HepG2 (cell line): ENCODE results near the gene ASGR1. TPM values are rescaled to one million over a fixed set of nuclear protein-coding genes. Genes with fewer than 3 reads are reported as not detected.

Experiments
- ARNT ChIP-seq: fragments of 450-650 bp; IDR thresholded peaks from 2 replicates; pipeline ENCODE4 v1.6.1; 2017
- ATAD3A ChIP-seq: sonication (generic); formaldehyde crosslinking; IDR thresholded peaks from 2 replicates; pipeline ENCODE4 v1.4.0; 2020; ENCODE audit warnings: missing genetic modification reagents
- ATF7-NPFF ChIP-seq: sonication (generic); formaldehyde crosslinking; IDR thresholded peaks from 2 replicates; pipeline ENCODE4 v1.8.1; 2023; ENCODE audit warnings: mild to moderate bottlenecking, low read depth, missing genetic modification reagents, moderate library complexity
- HNF1A ChIP-seq, 2 experiments: sonication (generic) in 1 of 2; formaldehyde crosslinking in 1 of 2; IDR thresholded peaks; 2 replicates each; pipeline versions ENCODE4 v1.4.0 to v1.6.1; 2016 to 2020; ENCODE audit warnings: borderline replicate concordance in 1 of 2, low read depth in 1 of 2, mild to moderate bottlenecking in 1 of 2, missing genetic modification reagents in 1 of 2
- IKZF1 ChIP-seq: fragments of 450-650 bp; IDR thresholded peaks from 2 replicates; pipeline ENCODE4 v1.7.1; 2016
- KAT2B ChIP-seq: fragments of 150-350 bp; IDR thresholded peaks from 2 replicates; pipeline ENCODE4 v1.6.1; 2014; ENCODE audit warnings: low read depth, low read length, borderline replicate concordance
- PHF20 ChIP-seq: sonication (generic); formaldehyde crosslinking; IDR thresholded peaks from 2 replicates; pipeline ENCODE4 v1.5.0; 2020; ENCODE audit warnings: mild to moderate bottlenecking, missing genetic modification reagents
- RAD51 ChIP-seq: fragments of 450-650 bp; IDR thresholded peaks from 2 replicates; pipeline ENCODE4 v1.6.1; 2016; ENCODE audit warnings: borderline replicate concordance
- RORA ChIP-seq: sonication (generic); formaldehyde crosslinking; IDR thresholded peaks from 2 replicates; pipeline ENCODE4 v1.5.0; 2020; ENCODE audit warnings: mild to moderate bottlenecking, missing genetic modification reagents, moderate library complexity
- SALL1 ChIP-seq: sonication (generic); formaldehyde crosslinking; IDR thresholded peaks from 2 replicates; pipeline ENCODE4 v1.8.0; 2022; ENCODE audit warnings: mild to moderate bottlenecking, missing genetic modification reagents
- TBP ChIP-seq: sonication (generic); formaldehyde crosslinking; IDR thresholded peaks from 2 replicates; pipeline ENCODE4 v1.5.0; 2020; ENCODE audit warnings: missing genetic modification reagents
- ZFP36 ChIP-seq: fragments of 150-350 bp; IDR thresholded peaks from 2 replicates; pipeline ENCODE4 v1.6.1; 2018; ENCODE audit warnings: borderline replicate concordance, low read length, low read depth; ENCODE audit not compliant: partially characterized antibody
- ZFP82 ChIP-seq: sonication (generic); formaldehyde crosslinking; IDR thresholded peaks from 2 replicates; pipeline ENCODE4 v1.5.1; 2020; ENCODE audit warnings: mild to moderate bottlenecking, missing genetic modification reagents, borderline replicate concordance
- ZNF205 ChIP-seq: IDR thresholded peaks from 2 replicates; pipeline ENCODE4 v1.6.1; 2018; ENCODE audit warnings: missing biosample characterization, missing genetic modification reagents
- ZNF460 ChIP-seq: sonication (generic); formaldehyde crosslinking; IDR thresholded peaks from 2 replicates; pipeline ENCODE4 v1.5.1; 2020; ENCODE audit warnings: missing genetic modification reagents, mild to moderate bottlenecking, borderline replicate concordance
- ZNF747 ChIP-seq: sonication (generic); formaldehyde crosslinking; IDR thresholded peaks from 2 replicates; pipeline ENCODE4 v1.8.1; 2023; ENCODE audit warnings: missing genetic modification reagents, mild to moderate bottlenecking, borderline replicate concordance
- polyA plus RNA-seq, 8 experiments: library from polyadenylated mRNA; depleted of rRNA in 3 of 8; stranded (reverse) in 7 of 8; unstranded in 1 of 8; fragments of >200 nt; fragmentation: Illumina TruSeq in 4 of 8; extraction: Trizol in 4 of 8; gene quantifications; 2 replicates each; pipeline versions ENCODE4 v1.2.1 to v1.2.3, GENCODE V29; 2011 to 2016; ENCODE audit warnings: low read depth in 4 of 8, missing spikeins in 1 of 8, mixed read lengths in 1 of 8; ENCODE audit not compliant: insufficient read depth in 1 of 8
- total RNA-seq, 5 experiments: library from RNA; depleted of rRNA; stranded (reverse); fragments of >200 nt; fragmentation: Illumina TruSeq; extraction: Trizol; gene quantifications; 2 replicates each; pipeline ENCODE4 v1.2.3, GENCODE V29; 2016; ENCODE audit warnings: low read depth in 1 of 5
- TF ChIP-seq, protein P1 (sequence below), 2 experiments: fragments of 450-650 bp in 1 of 2; sonication (generic) in 1 of 2; formaldehyde crosslinking in 1 of 2; IDR thresholded peaks; 2 replicates each; pipeline versions ENCODE4 v1.6.1 to v1.8.0; 2016 to 2022; ENCODE audit warnings: antibody characterized with exemption in 1 of 2, mild to moderate bottlenecking in 1 of 2, missing genetic modification reagents in 1 of 2

ASGR1 gene
- total and polyA plus RNA-seq, 2 of the 13 experiments (the other 11 are each of a cell fraction or from before 2014, with no cell fraction given), result 353 to 796 TPM

DNA sequence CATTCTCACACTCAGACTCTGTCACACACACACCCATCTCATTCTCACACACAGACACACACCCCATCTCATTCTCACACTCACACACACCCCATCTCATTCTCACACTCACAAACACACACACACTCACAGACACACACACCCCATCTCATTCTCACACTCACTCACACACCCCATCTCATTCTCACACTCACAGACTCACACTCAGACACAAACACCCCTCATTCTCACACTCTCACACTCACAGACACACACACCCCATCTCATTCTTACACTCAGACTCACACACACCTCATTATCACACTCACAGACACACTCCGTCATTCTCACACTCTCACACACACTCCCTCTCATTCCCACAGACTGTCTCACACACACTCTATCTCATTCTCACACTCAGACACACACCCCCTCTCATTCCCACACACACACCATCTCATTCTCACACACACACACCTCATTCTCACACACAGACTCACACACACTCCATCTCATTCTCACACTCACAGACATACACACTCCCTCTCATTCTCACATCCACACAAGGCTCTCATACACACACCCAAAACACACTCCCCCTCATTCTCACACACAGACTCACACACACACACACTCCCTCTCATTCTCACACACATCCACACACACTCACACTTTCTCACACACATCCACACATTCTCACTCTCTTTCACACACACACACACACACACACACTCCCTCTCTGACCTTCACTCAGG, 2.9 kb downstream of the ASGR1 start (continued):
- TF ChIP-seq, protein P1, sequence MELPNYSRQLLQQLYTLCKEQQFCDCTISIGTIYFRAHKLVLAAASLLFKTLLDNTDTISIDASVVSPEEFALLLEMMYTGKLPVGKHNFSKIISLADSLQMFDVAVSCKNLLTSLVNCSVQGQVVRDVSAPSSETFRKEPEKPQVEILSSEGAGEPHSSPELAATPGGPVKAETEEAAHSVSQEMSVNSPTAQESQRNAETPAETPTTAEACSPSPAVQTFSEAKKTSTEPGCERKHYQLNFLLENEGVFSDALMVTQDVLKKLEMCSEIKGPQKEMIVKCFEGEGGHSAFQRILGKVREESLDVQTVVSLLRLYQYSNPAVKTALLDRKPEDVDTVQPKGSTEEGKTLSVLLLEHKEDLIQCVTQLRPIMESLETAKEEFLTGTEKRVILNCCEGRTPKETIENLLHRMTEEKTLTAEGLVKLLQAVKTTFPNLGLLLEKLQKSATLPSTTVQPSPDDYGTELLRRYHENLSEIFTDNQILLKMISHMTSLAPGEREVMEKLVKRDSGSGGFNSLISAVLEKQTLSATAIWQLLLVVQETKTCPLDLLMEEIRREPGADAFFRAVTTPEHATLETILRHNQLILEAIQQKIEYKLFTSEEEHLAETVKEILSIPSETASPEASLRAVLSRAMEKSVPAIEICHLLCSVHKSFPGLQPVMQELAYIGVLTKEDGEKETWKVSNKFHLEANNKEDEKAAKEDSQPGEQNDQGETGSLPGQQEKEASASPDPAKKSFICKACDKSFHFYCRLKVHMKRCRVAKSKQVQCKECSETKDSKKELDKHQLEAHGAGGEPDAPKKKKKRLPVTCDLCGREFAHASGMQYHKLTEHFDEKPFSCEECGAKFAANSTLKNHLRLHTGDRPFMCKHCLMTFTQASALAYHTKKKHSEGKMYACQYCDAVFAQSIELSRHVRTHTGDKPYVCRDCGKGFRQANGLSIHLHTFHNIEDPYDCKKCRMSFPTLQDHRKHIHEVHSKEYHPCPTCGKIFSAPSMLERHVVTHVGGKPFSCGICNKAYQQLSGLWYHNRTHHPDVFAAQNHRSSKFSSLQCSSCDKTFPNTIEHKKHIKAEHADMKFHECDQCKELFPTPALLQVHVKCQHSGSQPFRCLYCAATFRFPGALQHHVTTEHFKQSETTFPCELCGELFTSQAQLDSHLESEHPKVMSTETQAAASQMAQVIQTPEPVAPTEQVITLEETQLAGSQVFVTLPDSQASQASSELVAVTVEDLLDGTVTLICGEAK (IDR thresholded peaks at IDR 0.05), result no peak; the same call in 1 of the 2 replicates
- TF ChIP-seq, protein P1 (CRISPR knock-in tag; IDR thresholded peaks at IDR 0.05), result no peak
- TF ChIP-seq ATAD3A (CRISPR knock-in tag) (no peak), RORA (CRISPR knock-in tag) (no peak), PHF20 (no peak), HNF1A (IDR thresholded peaks at IDR 0.05; ENCODE audit: low read depth) (no peak), HNF1A (CRISPR knock-in tag; IDR thresholded peaks at IDR 0.05; ENCODE audit: borderline replicate concordance) (no peak), ATF7-NPFF (CRISPR knock-in tag) (no peak), KAT2B (no peak), TBP (CRISPR knock-in tag) (no peak), ARNT (no peak), ZNF747 (CRISPR knock-in tag) (no peak), IKZF1 (no peak), RAD51 (peak; percentile 1; the same call in 1 of the 2 replicates), ZFP82 (CRISPR knock-in tag) (no peak), ZNF205 (CRISPR knock-in tag) (no peak), ZFP36 (no peak), SALL1 (CRISPR knock-in tag) (no peak), ZNF460 (CRISPR knock-in tag) (no peak)
